ENCODE measurements around the gene MAT2B.
"Not testable (repeated sequence)": the region's sequence is repeated elsewhere in the genome, so short reads cannot be mapped to it uniquely, and the experiment has no call there.

The MAT2B gene

DNA sequence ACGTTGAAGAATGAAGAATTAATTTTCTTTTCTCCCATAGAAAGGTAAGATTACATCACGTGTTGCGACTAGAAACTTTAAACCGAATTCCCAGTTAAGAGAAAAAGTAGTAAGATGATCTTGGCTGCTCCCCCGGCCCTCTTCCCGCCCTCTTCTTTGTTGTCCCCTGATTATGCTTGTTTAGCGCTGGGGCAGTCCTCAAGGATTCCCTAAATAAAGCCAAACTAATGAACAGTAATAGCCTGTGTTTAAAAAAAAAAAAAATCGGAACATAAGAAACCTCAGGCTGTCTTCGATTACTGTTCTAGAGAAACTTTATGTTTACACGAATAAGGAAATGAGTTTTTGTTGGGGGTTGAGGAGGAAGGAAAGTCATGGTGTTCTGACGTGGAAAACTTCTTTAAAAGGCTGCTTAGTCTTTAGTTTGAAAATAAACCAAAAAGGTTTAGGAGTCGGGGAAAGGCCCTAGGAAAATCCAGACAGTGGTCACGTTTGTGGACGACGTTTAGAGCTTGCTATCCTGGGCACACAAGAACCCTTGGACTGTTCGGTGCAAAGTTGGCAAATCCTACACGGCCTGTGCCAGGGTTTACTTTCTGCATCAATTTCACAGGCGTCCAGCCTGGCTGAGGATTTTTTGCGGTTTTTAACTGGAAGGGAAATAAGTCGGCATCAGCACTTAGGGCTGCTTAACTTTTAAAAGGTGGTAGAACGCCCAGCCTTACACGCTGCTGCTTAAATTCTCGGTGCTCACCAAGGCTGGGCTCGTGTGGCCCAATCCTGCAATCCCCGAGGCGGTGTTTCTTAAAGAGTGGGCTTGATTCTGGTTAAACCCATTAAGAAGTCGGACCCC, 1.1 kb upstream of the MAT2B start:
- no peak for FAIRE-seq

DNA sequence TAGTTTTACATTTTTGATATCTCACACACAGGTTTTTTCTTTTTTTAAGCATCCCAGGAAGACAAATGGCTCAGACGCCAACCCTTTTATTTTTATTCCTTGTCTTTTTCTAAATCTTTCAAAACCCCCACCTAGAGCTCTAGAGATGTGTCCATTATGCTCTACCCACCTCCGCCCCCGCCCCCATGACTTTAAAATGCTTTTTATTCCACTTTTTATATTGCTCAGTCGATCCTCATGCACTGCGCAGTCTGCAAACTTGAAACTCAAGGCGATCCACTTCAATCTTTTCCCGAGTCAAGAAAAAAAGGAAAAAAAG, 411 bp upstream of the MAT2B start:
- no peak for FAIRE-seq

DNA sequence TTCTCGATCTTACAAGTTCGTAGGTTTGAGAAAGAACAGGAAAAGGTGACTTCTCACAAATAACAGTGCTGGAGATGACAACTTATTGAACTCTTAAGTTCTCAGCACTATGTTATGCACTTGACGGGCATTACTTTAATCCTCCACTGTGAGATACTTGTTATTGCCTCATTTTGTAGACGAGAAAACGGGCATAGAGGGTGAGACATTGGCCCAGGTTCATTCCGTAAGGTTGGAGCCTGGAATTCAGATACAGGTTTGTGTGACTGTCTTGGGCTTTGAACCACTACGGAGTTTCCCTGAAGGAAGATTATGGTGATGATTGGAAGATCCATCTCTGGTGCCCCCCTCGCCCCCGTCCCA, 657 bp downstream of the MAT2B start:
- FAIRE-seq: no peak

DNA sequence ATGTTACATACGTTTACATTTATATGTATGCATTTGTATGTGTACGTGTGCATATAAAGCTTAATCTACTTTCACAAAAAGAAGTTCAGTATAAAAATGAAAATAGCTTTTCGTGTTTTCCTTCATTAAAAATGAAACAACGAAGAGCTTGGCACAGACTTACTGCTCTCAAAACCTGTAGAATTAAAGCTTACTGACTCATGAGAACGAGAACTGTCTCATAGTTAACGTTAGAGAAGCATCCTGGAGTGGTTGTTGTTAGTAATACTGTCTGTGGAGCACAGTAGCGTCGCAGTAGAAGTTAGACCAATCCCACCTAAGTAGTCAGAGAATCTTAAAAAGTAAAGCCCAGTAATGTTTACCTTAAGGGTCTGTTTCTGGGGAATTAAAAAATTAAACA, 1.3 kb downstream of the MAT2B start:
- no peak for FAIRE-seq

DNA sequence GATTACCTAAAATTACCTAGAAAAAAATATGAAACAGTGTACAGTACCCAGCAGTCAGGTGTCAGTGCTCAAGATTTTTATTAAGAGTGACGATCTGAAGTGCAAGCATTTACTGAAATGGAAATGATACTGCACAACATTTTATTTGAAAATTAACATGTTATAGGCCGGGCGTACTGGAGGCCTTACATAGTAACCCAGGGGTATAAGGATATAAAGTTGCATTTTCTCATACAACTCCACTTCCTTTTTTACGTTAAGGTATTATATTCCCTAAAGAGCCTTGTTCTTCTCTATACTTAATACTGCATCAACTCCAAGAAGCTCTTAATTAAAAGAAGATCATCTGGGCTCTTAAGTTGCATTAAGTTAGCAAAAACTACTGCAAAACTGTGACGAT, 3.3 kb downstream of the MAT2B start:
- no peak for FAIRE-seq

DNA sequence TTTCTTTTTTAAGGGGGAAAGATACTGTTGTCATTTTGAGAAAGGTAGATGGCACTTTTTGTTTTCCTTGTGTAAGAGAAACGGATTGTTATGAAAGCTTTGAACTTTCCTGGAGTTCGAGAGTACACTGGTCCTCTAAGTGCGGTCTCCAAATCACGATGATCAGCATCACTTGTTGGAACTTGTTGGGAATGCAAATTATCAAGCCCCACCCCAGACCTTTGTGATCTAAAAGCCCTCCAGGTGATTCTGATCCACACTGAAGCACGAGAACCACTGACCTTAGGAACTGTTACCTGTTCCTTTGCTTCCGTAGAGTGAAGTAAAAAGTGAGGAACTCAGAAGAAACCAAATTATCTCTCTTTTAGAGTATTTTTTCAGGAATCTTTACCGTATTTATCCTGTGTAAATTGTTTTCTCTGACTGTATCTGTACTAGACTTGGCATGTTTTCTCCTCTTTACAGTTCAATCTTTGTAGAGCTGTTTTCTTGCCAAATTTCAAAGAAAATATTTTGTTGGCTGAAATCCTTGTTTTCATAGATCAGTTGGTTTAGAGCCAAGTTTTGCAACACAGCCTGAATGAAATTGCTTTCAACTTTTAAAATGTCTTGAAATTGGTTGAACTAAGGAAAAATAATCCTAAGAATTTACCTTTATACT, 4.0 kb downstream of the MAT2B start:
- no peak for FAIRE-seq

DNA sequence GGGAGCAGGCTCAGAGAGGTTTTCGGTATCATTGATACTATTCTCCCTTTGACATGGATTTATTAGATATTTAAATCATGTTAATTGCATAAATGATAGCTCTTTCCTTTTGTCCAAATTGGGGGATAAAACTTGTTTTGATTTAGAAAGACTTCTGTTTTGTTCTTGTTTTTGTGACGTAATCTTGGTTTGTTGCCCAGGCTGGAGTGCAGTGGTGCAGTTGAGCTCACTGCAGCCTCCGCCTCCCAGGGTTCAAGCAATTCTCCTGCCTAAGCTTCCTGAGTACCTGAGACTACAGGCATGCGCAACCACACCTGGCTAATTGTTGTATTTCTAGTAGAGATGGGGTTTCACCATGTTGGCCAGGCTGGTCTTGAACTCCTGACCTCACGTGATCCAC, 7.1 kb downstream of the MAT2B start:
- FAIRE-seq: no peak

DNA sequence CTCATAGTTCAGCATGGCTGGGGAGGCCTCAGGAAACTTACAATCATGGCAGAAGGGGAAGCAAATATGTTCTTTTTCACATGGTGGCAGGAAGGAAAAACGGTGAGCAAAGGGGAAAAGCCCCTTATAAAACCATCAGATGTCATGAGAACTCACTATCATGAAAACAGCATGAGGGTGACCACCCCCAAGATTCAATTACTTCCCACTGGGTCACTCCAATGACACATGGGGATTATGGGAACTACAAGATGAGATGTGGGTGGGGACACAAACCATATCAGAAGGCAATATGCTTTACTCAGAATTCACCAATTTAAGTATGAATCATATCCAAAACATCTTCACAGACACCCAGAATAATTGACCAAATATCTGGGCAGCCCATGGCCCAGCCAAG, 19.7 kb downstream of the MAT2B start:
- FAIRE-seq: no peak

DNA sequence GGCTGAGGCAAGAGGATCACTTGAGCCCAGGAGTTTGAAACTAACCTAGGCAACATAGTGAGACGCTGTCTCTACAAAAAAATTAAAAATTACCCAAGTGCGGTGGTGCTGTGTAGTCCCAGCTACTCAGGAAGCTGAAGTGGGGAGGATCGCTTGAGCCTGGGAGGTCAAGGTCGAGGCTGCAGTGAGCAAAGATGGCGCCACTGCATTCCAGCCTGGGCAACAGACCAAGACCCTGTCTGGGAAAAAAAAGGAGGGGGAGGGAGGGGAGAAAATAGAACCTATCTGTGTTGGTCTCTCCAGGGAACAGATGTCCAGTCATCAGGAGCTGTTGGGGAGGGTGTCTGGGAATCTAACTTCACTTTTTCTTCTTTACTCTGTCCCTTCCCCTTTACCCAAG, 24.3 kb downstream of the MAT2B start:
- FAIRE-seq: no peak

DNA sequence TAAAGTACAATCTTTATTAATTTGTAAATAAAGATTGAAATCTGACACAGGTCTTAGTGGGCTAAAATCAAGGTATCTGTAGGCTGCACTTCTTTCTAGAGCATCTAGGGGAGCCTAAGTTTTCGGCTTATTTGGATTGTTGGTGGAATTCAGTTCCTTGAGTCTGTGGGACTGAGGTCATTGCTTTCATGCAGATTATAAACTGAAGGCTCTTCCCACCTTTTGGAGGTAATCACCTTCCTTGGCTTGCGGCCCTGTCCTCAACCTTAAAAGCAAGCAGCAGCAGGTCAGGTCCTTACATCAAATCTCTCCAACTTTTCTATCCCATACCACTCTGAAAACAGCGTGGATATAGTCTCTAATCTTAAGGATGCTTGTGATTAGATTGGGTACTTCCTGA, 25.9 kb downstream of the MAT2B start:
- no peak for FAIRE-seq

DNA sequence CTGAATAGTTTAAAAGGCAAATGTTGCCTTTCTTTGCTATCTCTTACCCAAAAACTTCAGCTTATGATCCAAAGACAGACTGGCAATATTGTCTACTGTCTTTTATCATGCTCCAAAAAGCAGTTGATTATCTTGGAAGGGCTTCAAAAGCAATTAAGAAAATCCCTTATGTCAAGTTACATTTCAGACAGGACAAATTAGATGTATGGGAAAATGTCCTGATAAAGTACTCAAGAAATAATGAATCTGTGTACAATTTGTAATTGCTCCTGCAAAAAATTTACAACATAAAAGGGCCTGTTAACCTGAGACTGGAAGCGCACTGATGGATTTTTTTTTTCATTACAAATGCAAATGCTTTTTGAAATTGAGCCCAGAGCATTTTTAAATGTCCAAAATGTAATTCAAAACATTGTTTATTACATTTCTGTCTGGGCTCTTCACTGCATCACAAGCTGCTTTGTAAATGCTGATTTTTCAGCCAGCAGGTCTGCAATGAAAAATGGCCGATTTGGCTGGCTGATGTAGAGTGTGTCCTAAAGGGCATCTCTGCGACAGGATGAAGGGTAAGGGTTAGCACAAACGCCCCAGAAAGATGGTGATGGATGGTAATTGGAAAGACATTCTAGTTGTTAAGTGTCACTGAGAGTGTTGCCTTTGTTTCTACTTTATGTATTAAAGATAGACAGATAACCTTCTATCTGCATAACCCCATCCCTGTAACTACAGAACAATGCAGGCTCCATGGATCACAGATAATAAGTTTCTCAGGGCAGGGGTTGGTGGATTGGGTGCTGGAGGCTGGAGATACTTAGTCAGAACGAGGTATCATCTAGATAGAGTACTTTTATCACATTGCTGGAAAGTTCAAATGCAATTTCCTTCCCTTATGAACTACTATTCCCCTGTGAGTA, 27.0 kb downstream of the MAT2B start:
- no peak for FAIRE-seq

DNA sequence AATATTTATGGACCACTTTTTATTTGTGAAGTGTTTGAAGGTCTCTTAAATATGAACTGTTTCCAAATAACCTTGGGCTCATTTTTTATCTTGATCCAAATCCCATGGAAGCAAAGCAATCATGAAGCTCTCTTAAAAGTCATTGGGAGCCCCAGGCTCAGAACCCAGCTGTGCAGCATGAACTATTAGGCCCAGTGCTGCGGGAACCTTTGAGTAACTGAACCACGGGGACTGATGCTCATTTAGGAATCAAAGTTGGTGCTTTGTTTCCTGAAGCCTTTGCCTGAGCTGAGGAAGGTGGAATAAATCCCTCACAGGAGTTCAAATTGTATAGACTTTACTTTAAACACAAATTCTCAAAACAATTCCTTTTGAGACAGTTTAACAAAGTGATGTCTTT, 27.8 kb downstream of the MAT2B start:
- FAIRE-seq: no peak

DNA sequence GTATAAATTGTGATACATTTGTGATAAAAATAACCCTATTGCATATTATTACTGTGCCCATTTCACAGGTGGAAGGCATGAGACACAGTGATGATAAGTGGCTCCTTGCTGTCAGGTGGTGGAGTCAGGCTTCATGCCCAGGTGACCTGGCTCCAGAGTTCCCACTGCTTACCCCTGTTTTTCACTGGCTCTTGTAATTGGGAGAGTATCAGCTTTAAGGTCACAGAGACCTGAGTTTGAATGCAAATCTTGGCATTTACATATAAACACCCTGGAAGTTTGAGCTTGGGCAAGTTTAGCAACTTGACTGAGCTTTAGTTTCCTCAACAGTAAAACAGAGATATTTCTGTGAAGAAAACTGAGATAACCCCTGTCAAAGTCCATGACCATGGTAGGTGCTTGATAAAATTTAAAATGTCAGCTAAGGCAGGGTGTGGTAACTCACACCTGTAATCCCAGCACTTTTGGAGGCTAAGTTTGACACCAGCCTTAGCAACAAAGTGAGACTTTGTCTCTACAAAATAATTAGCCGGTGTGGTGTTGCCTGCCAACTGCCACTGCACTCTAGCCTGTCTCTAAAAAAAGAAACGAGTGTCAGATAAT, 29.2 kb downstream of the MAT2B start:
- no peak for FAIRE-seq

DNA sequence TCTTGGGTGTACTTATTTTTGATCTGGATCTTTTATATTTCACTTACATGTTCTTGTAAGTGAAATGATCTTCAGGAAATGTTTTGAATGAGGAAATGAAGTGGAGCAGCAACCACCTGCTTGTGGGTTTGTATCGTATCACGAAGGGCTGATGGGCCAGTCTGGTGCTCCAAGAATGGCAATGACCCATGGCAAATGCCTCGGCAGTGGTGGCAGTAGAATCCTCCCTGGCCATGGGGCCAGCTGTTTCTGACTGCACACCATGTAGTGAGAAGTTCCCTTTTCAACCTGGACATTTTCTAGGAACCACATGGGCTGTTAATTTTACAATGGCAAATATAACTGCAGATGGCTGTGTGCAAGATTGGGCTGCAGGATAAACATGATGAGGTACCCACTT, 29.9 kb downstream of the MAT2B start:
- FAIRE-seq: no peak

DNA sequence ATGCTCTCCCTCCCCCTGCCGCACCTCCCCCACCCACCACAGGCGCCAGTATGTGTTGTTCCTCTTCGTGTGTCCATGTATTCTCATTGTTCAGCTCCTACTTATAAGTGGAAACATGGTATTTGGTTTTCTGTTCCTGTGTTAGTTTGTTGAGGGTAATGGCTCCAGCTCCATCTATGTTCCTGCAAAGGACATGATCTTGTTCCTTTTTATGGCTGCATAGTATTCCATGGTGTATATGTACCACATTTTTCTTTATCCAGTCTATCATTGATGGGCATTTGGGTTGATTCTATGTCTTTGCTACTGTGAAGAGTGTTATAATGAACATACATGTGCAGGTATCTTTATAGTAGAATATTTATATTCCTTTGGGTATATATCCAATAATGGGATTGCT, 31.0 kb downstream of the MAT2B start:
- FAIRE-seq: not testable (repeated sequence)

DNA sequence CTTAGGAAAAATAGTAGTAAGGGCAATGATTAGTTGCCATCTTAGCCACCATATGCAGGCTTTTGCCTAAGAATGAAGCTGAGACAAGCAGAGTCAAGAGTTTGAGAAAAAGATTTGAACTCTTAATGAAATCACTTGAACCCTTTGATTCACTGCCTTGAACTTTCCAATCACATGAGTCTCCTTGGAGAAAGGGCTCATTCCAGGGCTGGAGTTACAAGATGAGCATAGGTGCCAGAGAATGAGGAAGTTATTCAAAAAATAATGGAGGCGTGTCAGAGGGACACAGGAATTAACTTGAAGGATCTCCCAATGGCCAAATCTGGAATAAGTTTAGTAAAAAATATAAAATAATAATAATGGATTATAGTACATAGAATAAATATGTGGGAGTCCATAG, 35.3 kb downstream of the MAT2B start:
- FAIRE-seq: no peak

DNA sequence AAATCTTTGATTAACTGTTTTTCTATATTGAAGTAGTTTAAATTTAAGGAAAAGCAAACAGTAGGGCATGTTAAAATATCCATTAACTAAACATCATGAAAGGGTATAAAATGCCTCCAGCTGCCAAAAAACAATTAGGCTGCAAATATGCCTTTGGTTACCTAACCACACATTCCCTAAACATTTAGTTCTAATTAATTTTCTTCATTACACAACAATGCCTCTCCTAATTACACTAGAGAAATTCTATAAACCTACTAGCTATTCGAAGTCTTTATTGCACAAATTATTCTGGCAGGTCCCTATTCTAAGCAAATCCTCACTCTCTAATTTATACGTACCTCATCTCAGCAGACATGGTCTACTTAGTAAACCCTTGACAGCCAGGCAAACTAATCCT, 37.4 kb downstream of the MAT2B start:
- FAIRE-seq: no peak

DNA sequence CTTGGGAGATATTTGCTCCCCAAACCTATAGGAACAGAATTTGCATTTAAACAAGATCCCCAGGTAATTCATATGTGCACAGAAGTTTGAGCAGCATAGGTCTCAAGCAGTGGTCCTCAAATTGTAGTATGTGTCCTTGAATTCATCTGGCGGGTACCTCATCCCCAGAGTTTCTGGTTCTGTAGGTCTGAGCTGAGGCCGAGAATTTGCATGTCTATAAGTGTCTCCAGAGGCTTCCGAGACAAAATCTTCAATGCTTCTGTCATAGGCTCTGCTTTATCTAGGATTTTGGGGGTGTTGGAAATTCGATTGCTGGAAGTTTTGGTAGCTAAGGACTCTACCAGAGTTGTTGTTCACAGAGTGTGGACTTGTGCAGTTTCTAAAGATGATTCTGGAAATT, 38.6 kb downstream of the MAT2B start:
- no peak for FAIRE-seq

DNA sequence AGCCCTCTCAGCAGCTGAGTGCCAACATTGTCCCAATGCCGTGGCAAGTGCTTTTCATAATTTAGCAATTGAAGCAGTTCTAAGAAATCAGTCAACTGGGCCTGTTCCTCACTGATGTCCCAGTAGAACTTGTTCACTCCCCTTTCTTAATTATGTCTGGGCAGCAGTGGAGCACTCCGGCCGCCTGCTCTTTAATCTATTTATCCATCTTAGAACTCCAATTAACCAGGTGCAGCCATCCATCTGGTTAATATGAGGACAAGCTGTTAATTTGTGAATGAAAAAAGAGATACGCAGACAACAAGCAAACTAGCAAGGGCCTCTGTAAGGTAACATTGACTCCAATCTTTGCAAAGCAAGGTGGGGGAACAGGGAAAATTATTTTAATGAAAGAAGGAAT, 39.4 kb downstream of the MAT2B start:
- no peak for FAIRE-seq

DNA sequence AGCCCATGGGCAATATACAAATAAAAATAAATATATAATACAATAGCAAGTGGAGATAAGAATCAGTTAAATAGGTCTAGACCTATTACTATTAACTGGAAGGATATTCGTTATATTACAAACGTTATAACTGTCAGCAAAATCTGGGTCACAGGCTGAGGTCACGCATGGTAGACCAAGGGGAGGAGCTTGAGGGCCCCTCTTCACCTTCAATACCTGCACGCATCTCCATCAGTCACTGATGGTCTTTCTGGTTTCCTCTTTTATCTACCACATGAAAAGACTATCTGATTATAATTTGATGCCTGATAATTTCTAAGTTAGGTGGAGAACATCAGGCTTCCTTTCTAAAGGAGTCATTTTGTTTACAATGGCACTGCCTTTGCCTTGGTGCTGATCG, 43.2 kb downstream of the MAT2B start:
- no peak for FAIRE-seq

DNA sequence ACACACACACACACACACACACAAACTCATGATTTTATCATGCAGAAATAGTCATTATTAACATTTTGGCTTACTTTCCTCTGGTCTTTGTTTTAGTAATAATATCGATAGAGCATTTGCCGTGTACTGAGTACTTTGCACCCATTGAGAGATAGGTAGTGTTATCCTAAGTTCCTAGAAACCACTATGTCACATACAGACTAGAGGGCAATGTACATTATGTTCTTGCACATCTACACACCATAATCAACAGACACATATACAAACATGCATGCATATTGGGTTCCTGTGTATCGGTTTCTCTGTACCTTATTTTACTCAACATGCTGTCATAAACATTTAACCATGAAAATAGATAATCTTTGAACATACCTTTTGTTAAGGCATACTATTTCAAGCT, 45.7 kb downstream of the MAT2B start:
- FAIRE-seq: no peak

DNA sequence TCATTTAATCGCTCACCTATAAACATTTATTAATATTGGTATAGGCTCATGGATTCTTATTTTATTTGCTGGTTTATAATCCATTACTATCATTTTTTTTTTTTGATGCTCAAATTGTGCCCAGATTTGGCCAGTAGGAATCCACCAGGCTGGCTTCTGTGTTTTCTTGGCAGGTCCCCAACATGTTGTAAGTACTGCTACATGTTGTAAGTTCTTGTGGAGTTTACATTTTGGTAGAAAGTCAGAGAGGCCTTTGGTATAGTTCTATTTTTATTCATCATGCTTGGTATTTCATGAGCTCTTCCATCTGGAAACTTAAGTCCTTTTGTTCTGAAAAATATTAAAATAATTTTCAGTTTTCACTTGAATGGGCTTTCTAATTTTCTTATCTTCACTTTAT, 47.1 kb downstream of the MAT2B start:
- no peak for FAIRE-seq

DNA sequence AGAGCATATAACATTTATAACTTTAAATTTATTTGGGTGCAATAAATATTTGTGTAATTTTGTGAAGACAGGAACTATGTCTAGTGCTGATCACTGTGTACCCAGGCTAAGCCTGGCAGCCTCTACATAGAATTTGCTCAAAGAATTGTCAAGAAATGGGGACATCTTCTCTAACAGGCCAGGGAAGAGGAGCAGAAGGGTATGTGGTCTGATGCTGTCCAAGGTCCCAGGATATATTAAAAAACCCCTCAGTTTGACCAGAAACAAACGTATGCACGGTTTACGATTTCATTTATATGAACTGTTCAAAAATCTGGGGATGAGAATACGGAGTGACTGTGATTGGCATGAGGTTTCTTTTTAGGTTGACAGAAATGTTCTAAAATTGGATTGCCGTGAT, 55.9 kb downstream of the MAT2B start:
- FAIRE-seq: no peak

DNA sequence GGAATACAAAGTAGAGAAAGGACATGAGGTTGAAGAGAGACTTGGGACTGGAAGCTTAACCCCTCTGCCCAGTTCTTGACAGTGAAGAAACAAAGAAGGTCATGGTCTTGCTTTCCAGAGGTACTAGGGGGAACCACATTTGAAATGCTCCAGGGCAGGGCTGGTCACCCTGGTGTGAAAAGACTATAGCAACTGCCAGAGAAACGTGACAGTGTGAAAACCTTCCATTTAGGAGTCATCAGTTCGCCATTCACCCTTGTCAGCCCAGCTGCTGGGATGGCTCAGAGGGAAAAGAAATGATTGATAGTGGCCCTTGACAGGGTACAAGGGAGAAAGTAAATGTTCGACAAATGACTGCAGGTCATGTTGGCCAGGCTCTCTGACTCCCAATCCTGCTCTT, 56.7 kb downstream of the MAT2B start:
- FAIRE-seq: no peak

Data from G401.6 (cell line).